H9 (cell line): ENCODE data around the gene OR2G3. TPM values are rescaled to one million over a fixed set of nuclear protein-coding genes. Genes with fewer than 3 reads are reported as not detected.

ENCODE experiments used
- DNase-seq: peaks from one replicate; pipeline ENCODE4 v3.0.0-alpha.2; 2017
- H2AFZ ChIP-seq: one replicate; pipeline ENCODE4 v1.6.1; 2013; ENCODE audit warnings: mild to moderate bottlenecking, low read length, control low read depth, moderate library complexity
- H2AK5ac ChIP-seq: 2 replicates; pipeline ENCODE4 v1.6.1; 2013; ENCODE audit warnings: low read length, control low read depth, mixed read lengths; ENCODE audit not compliant: insufficient read length
- H2BK120ac ChIP-seq: one replicate; pipeline ENCODE4 v1.6.1; 2013; ENCODE audit warnings: low read depth, mild to moderate bottlenecking, low read length, control low read depth, inconsistent platforms; ENCODE audit not compliant: poor library complexity, severe bottlenecking
- H2BK12ac ChIP-seq: 2 replicates; pipeline ENCODE4 v1.6.1; 2013; ENCODE audit warnings: low read length, control low read depth, mixed read lengths, low read depth; ENCODE audit not compliant: insufficient read length
- H2BK15ac ChIP-seq: 2 replicates; pipeline ENCODE4 v1.6.1; 2013; ENCODE audit warnings: low read depth, low read length, control low read depth
- H2BK20ac ChIP-seq: one replicate; pipeline ENCODE4 v1.6.1; 2013; ENCODE audit warnings: low read depth, mild to moderate bottlenecking, low read length, control low read depth, inconsistent platforms; ENCODE audit not compliant: poor library complexity, severe bottlenecking
- H2BK5ac ChIP-seq: 2 replicates; pipeline ENCODE4 v1.6.1; 2013; ENCODE audit warnings: low read length, control low read depth, mixed read lengths; ENCODE audit not compliant: insufficient read length
- H3K14ac ChIP-seq: 2 replicates; pipeline ENCODE4 v1.6.1; 2013; ENCODE audit warnings: low read length, control low read depth; ENCODE audit not compliant: insufficient read depth
- H3K18ac ChIP-seq: 2 replicates; pipeline ENCODE4 v1.6.1; 2013; ENCODE audit warnings: low read depth, mild to moderate bottlenecking, mixed read lengths, low read length, control low read depth; ENCODE audit not compliant: insufficient read length
- H3K23ac ChIP-seq: 2 replicates; pipeline ENCODE4 v1.6.1; 2013; ENCODE audit warnings: low read length, control low read depth, mixed read lengths, low read depth; ENCODE audit not compliant: insufficient read length
- H3K23me2 ChIP-seq: 2 replicates; pipeline ENCODE4 v1.6.1; 2013; ENCODE audit warnings: low read depth, mild to moderate bottlenecking, mixed read lengths, low read length, control low read depth; ENCODE audit not compliant: insufficient read length, poor library complexity, severe bottlenecking
- H3K27ac ChIP-seq: 2 replicates; pipeline ENCODE4 v1.5.1; 2013; ENCODE audit warnings: low read length, control low read depth, mixed read lengths, low read depth; ENCODE audit not compliant: insufficient read length
- H3K27me3 ChIP-seq: 2 replicates; pipeline ENCODE4 v1.6.1; 2013; ENCODE audit warnings: low read length, control low read depth, inconsistent platforms; ENCODE audit not compliant: insufficient read depth
- H3K4ac ChIP-seq: 2 replicates; pipeline ENCODE4 v1.6.1; 2013; ENCODE audit warnings: low read depth, mild to moderate bottlenecking, control low read depth, inconsistent platforms, low read length, moderate library complexity
- H3K4me1 ChIP-seq: 2 replicates; pipeline ENCODE4 v1.6.1; 2013; ENCODE audit warnings: low read length, control low read depth, inconsistent platforms; ENCODE audit not compliant: insufficient read depth
- H3K4me2 ChIP-seq: 2 replicates; pipeline ENCODE4 v1.6.1; 2013; ENCODE audit warnings: low read length, control low read depth, mixed read lengths; ENCODE audit not compliant: insufficient read length, insufficient read depth
- H3K56ac ChIP-seq: 2 replicates; pipeline ENCODE4 v1.6.1; 2013; ENCODE audit warnings: low read depth, mild to moderate bottlenecking, mixed read lengths, low read length, control low read depth; ENCODE audit not compliant: insufficient read length
- H3K79me1 ChIP-seq: 2 replicates; pipeline ENCODE4 v1.6.1; 2013; ENCODE audit warnings: low read depth, mild to moderate bottlenecking, moderate library complexity, low read length, control low read depth, inconsistent platforms; ENCODE audit not compliant: insufficient read depth, poor library complexity, severe bottlenecking
- H3K79me2 ChIP-seq: 2 replicates; pipeline ENCODE4 v1.6.1; 2013; ENCODE audit warnings: low read length, control low read depth, inconsistent platforms; ENCODE audit not compliant: insufficient read depth
- H3K9ac ChIP-seq: 2 replicates; pipeline ENCODE4 v1.6.1; 2013; ENCODE audit warnings: low read length, control low read depth, mixed read lengths; ENCODE audit not compliant: insufficient read length; ENCODE audit errors: extremely low read depth
- H3K9me3 ChIP-seq: one replicate; pipeline ENCODE4 v1.6.1; 2013; ENCODE audit warnings: low read depth, low read length, inconsistent platforms; ENCODE audit not compliant: control insufficient read depth
- H3T11ph ChIP-seq: one replicate; pipeline ENCODE4 v1.6.1; 2013; ENCODE audit warnings: mild to moderate bottlenecking, low read length, control low read depth, inconsistent platforms
- H4K20me1 ChIP-seq: one replicate; pipeline ENCODE4 v1.6.1; 2013; ENCODE audit not compliant: control insufficient read depth, insufficient read length, insufficient read depth
- H4K5ac ChIP-seq: 2 replicates; pipeline ENCODE4 v1.6.1; 2013; ENCODE audit warnings: low read depth, mild to moderate bottlenecking, mixed read lengths, low read length, control low read depth; ENCODE audit not compliant: insufficient read length
- H4K8ac ChIP-seq: replicated peaks from 2 replicates; pipeline ENCODE4 v1.6.1; 2013; ENCODE audit warnings: low read length, control low read depth, mixed read lengths, low read depth; ENCODE audit not compliant: insufficient read length
- H4K91ac ChIP-seq: 2 replicates; pipeline ENCODE4 v1.6.1; 2013; ENCODE audit warnings: low read depth, mild to moderate bottlenecking, moderate library complexity, mixed read lengths, low read length, control low read depth; ENCODE audit not compliant: insufficient read length
- H3K27ac Mint-ChIP-seq, 3 experiments: 2 replicates in 2 of 3; 3 replicates in 1 of 3; pipeline ENCODE4 v1.8.0; 2020 to 2021; ENCODE audit warnings: mixed read lengths in 3 of 3, mild to moderate bottlenecking in 1 of 3, moderate library complexity in 1 of 3
- H3K27me3 Mint-ChIP-seq: 2 replicates; pipeline ENCODE4 v1.8.0; 2021; ENCODE audit warnings: low read depth, mild to moderate bottlenecking, moderate library complexity, mixed read lengths
- H3K36me3 Mint-ChIP-seq, 3 experiments: 2 replicates in 2 of 3; 3 replicates in 1 of 3; pipeline ENCODE4 v1.8.0; 2020 to 2021; ENCODE audit warnings: low read depth in 3 of 3, mixed read lengths in 3 of 3; ENCODE audit not compliant: insufficient read depth in 1 of 3
- H3K4me1 Mint-ChIP-seq, 2 experiments: 2 replicates each; pipeline ENCODE4 v1.8.0; 2020; ENCODE audit warnings: mixed read lengths in 2 of 2
- H3K4me3 Mint-ChIP-seq, 2 experiments: 2 replicates in 1 of 2; 3 replicates in 1 of 2; pipeline ENCODE4 v1.8.0; 2020 to 2021; ENCODE audit warnings: mild to moderate bottlenecking in 2 of 2, mixed read lengths in 2 of 2, moderate library complexity in 1 of 2
- H3K9me3 Mint-ChIP-seq, 2 experiments: 2 replicates in 1 of 2; 3 replicates in 1 of 2; pipeline ENCODE4 v1.8.0; 2020; ENCODE audit warnings: mild to moderate bottlenecking in 2 of 2, mixed read lengths in 2 of 2, moderate library complexity in 1 of 2
- CTCF ChIP-seq: fragments of 200-600 bp; sonication (generic); conservative IDR thresholded peaks from 3 replicates; pipeline ENCODE4 v1.8.0; 2021; ENCODE audit warnings: antibody characterized with exemption, mild to moderate bottlenecking
- WGBS: extraction: QIAGEN DNeasy Blood & Tissue Kit; methylation state at CpG from one replicate; pipeline ENCODE4 v1.1.7; 2013; ENCODE audit warnings: missing lambda C conversion rate, low lambda C conversion rate, mixed read lengths; ENCODE audit not compliant: insufficient read length; ENCODE audit errors: extremely low coverage; 5-methylcytosine and 5-hydroxymethylcytosine counted together
- total RNA-seq: library from RNA; stranded (reverse); gene quantifications from 2 replicates; pipeline ENCODE4 v1.2.1, GENCODE V29; 2021

OR2G3 gene
- total RNA-seq, 1 experiment from 2014 or later: not detected

GRCh38 chr1:247574236-247574635 is 31.1 kb upstream of the OR2G3 start:
- no peak for TF ChIP-seq CTCF
- Mint-ChIP-seq H3K27me3 (no peaks in the 10 kb centered on the region; the same call in 1 of the 2 replicates), H3K36me3 (no peaks in the 10 kb centered on the region; a peak in 1 of 7 replicates), H3K4me1 (peaks cover 0 to 3% of the 10 kb centered on the region in 2 experiments; a peak in 2 of 4 replicates), H3K9me3 (peaks cover 8 to 9% of the 10 kb centered on the region in 2 experiments; a peak in 4 of 5 replicates), H3K4me3 (no peak overlapping the region), H3K27ac (no peak overlapping the region)
- Histone ChIP-seq H3K18ac (no peak overlapping the region), H3K4ac (no peak overlapping the region), H3K79me2 (no peaks in the 10 kb centered on the region), H3K9ac (no peak overlapping the region), H4K5ac (no peak overlapping the region), H3K23me2 (no peaks in the 10 kb centered on the region), H3K9me3 (no peaks in the 10 kb centered on the region), H3K27me3 (no peaks in the 10 kb centered on the region), H3T11ph (no peak overlapping the region), H2BK5ac (no peak overlapping the region), H4K20me1 (no peaks in the 10 kb centered on the region), H4K91ac (no peak overlapping the region), H3K4me2 (no peak overlapping the region), H2AK5ac (no peak overlapping the region), H3K56ac (no peak overlapping the region), H3K79me1 (no peaks in the 10 kb centered on the region), H3K4me1 (no peaks in the 10 kb centered on the region; the same call in 1 of the 2 replicates), H2AFZ (no peak overlapping the region), H4K8ac (no peak overlapping the region), H2BK12ac (no peak overlapping the region), H2BK15ac (no peak overlapping the region), H3K14ac (no peak overlapping the region), H3K23ac (no peak overlapping the region), H2BK20ac (no peak overlapping the region), H2BK120ac (no peak overlapping the region), H3K27ac (no peak overlapping the region)
- DNase-seq: no peak
- WGBS: no CpG with 5 or more reads among the region's 1 CpG
